ENCODE measurements around the gene LXN. TPM values are rescaled to one million over a fixed set of nuclear protein-coding genes. Genes with fewer than 3 reads are reported as not detected.

Gene LXN
- total RNA-seq (1 to 10 TPM; 1.8 to 6.7 (median 3.6) TPM), polyA plus RNA-seq (1 to 10 TPM; 1.6 to 4.3 (median 3.2) TPM)
- long read RNA-seq, donor 1 = 0 reads
- long read RNA-seq, donor 2, partial matches to known transcripts = 0 of 3 reads
- long read RNA-seq, donor 2, other reads (novel, unspliced or antisense) = 0 of 3 reads

GRCh38 chr3:158672215-158673176 is at the start of gene LXN:
Gene LXN, minus strand, starts transcription at chr3:158672648. Its CDS starts 170 bp downstream, at chr3:158672478.
- intact Hi-C loops (cut with DNase I) = loop anchor here in 1 of 2 donors (5.0 kb wide), 1 partner anchor 120 kb away; no protein-coding TSS in a partner anchor
- Histone ChIP-seq H3K9me3 (no peaks in the 10 kb centered on the region), H3K4me1 (no peaks in the 10 kb centered on the region), H3K36me3 (ENCODE audit: insufficient read depth in 1 of 2, low read depth in 1 of 2) (peaks cover 0 to 71% of the 10 kb centered on the region in 2 donors), H3K27me3 (ENCODE audit: insufficient read depth in 3 of 3, low read length in 2 of 3) (no peaks in the 10 kb centered on the region), H3K4me3 (peak within 1 kb of the TSS; percentile 65), H3K27ac (peak within 1 kb of the TSS; percentile 61)
- TF ChIP-seq CTCF (IDR thresholded peaks at IDR 0.05) = peak; percentile 36
- ATAC-seq = peak; percentile 67 to 81 (median 72)
- peak; percentile 75 to 81 for DNase-seq
- WGBS, 3 donors = 40 to 52% (median 44%) methylated on average over 30 of the region's 30 CpGs

GRCh38 chr3:158722108-158722507 is 49.7 kb upstream of the LXN start:
- Histone ChIP-seq H3K4me3 (no peak overlapping the region), H3K36me3 (ENCODE audit: insufficient read depth in 1 of 2, low read depth in 1 of 2) (no peaks in the 10 kb centered on the region), H3K9me3 (no peaks in the 10 kb centered on the region), H3K4me1 (peaks cover 8% of the 10 kb centered on the region), H3K27ac (no peak overlapping the region), H3K27me3 (ENCODE audit: insufficient read depth in 3 of 3, low read length in 2 of 3) (no peaks in the 10 kb centered on the region)
- TF ChIP-seq CTCF (IDR thresholded peaks at IDR 0.05) = no peak
- ATAC-seq (no peak), DNase-seq (no peak)
- intact Hi-C loops (cut with DNase I) = no loop called here
- 75 to 92% (median 84%) methylated on average over 1 of the region's 1 CpG for WGBS, 3 donors

- H3K27ac ChIP-seq = no peak overlapping the region
- H3K4me1 ChIP-seq = no peaks in the 10 kb centered on the region
- TF ChIP-seq CTCF (IDR thresholded peaks at IDR 0.05) = no peak
- no peaks in the 10 kb centered on the region for H3K27me3 ChIP-seq (ENCODE audit: insufficient read depth in 3 of 3, low read length in 2 of 3)
- DNase-seq (no peak), ATAC-seq (peak in 2 of 4 donors; percentile 30 to 59)
- intact Hi-C loops (cut with DNase I) = no loop called here
- H3K9me3 ChIP-seq = no peaks in the 10 kb centered on the region
- 62 to 66% (median 64%) methylated on average over 5 of the region's 5 CpGs for WGBS, 3 donors
- no peak overlapping the region for H3K4me3 ChIP-seq
- H3K36me3 ChIP-seq (ENCODE audit: insufficient read depth in 1 of 2, low read depth in 1 of 2) = peaks cover 0 to 10% of the 10 kb centered on the region in 2 donors
Measured at GRCh38 chr3:158718490-158719170, 46.2 kb upstream of the LXN start.

GRCh38 chr3:158717576-158717975 is 45.1 kb upstream of the LXN start:
- 89 to 100% (median 91%) methylated on average over 2 of the region's 2 CpGs for WGBS, 3 donors
- Histone ChIP-seq H3K27me3 (ENCODE audit: insufficient read depth in 3 of 3, low read length in 2 of 3) (no peaks in the 10 kb centered on the region), H3K4me1 (no peaks in the 10 kb centered on the region), H3K27ac (no peak overlapping the region), H3K9me3 (no peaks in the 10 kb centered on the region), H3K36me3 (ENCODE audit: insufficient read depth in 1 of 2, low read depth in 1 of 2) (peaks cover 0 to 18% of the 10 kb centered on the region in 2 donors), H3K4me3 (no peak overlapping the region)
- ATAC-seq (no peak), DNase-seq (no peak)
- TF ChIP-seq CTCF (IDR thresholded peaks at IDR 0.05) = no peak
- intact Hi-C loops (cut with DNase I) = no loop called here
